SK-N-SH (cell line): ENCODE results near the gene AFMID. TPM values are rescaled to one million over a fixed set of nuclear protein-coding genes. Genes with fewer than 3 reads are reported as not detected.

Experiments
- CTCF ChIA-PET: fragments of 300-600, 350-600 bp; formaldehyde crosslinking; extraction: SDS; loops from one replicate; lab custom pipeline; 2021; lab: Yijun Ruan, JAX
- POLR2A ChIA-PET: fragments of 350-600 bp; sonication (Branson Sonifier 250); formaldehyde crosslinking; extraction: SDS; loops from one replicate; lab custom pipeline; 2020; ENCODE audit warnings: antibody characterized with exemption, inconsistent platforms; lab: Yijun Ruan, JAX
- DNase-seq: peaks from one replicate; pipeline ENCODE4 v3.0.0; 2012
- H2AFZ ChIP-seq: fragments of 200-600 bp; sonication (generic); 2 replicates; pipeline ENCODE4 v1.8.1; 2016; ENCODE audit warnings: antibody characterized with exemption, mild to moderate bottlenecking, low read depth
- H3F3A ChIP-seq: fragments of 200-600 bp; sonication (generic); replicated peaks from 2 replicates; pipeline ENCODE3; 2016; ENCODE audit warnings: antibody characterized with exemption, mild to moderate bottlenecking; ENCODE audit not compliant: insufficient read depth
- H3K27ac ChIP-seq, 2 experiments: fragments of 200-500 bp in 1 of 2; fragments of 200-600 bp in 1 of 2; sonication (Bioruptor generic) in 1 of 2; sonication (generic), shearing (Covaris generic) in 1 of 2; 2 replicates each; pipeline versions ENCODE4 v1.5.1 to v1.6.1; 2014 to 2016; ENCODE audit warnings: low read depth in 2 of 2, inconsistent platforms in 1 of 2, low read length in 1 of 2, mild to moderate bottlenecking in 1 of 2, mixed read lengths in 1 of 2
- H3K27me3 ChIP-seq: fragments of 200-600 bp; sonication (generic), shearing (Covaris generic); 2 replicates; pipeline ENCODE4 v1.6.1; 2016; ENCODE audit warnings: mixed run types; ENCODE audit not compliant: insufficient read depth
- H3K36me3 ChIP-seq, 2 experiments: fragments of 200-500 bp in 1 of 2; fragments of 200-600 bp in 1 of 2; sonication (Bioruptor generic) in 1 of 2; sonication (generic) in 1 of 2; replicated peaks in 1 of 2; 2 replicates each; pipeline versions ENCODE3 to v1.5.1; 2014 to 2016; ENCODE audit warnings: low read length in 1 of 2, mild to moderate bottlenecking in 1 of 2; ENCODE audit not compliant: insufficient read depth in 2 of 2, control insufficient read depth in 1 of 2
- H3K4me1 ChIP-seq, 2 experiments: fragments of 200-500 bp in 1 of 2; fragments of 200-600 bp in 1 of 2; sonication (Bioruptor generic) in 1 of 2; sonication (generic), shearing (Covaris generic) in 1 of 2; 2 replicates each; pipeline versions ENCODE4 v1.5.1 to v1.6.1; 2014 to 2016; ENCODE audit warnings: low read depth in 1 of 2, low read length in 1 of 2, mixed run types in 1 of 2; ENCODE audit not compliant: insufficient read depth in 2 of 2, control insufficient read depth in 1 of 2
- H3K4me2 ChIP-seq: fragments of 200-600 bp; sonication (generic), shearing (Covaris generic); 2 replicates; pipeline ENCODE4 v1.6.1; 2017; ENCODE audit warnings: mixed run types
- H3K4me3 ChIP-seq, 2 experiments: fragments of 200-500 bp in 1 of 2; fragments of 200-600 bp in 1 of 2; sonication (Bioruptor generic) in 1 of 2; sonication (generic), shearing (Covaris generic) in 1 of 2; 2 replicates each; pipeline versions ENCODE4 v1.5.1 to v1.8.1; 2014 to 2016; ENCODE audit warnings: low read depth in 2 of 2, inconsistent platforms in 1 of 2, low read length in 1 of 2, mild to moderate bottlenecking in 1 of 2, mixed read lengths in 1 of 2, moderate library complexity in 1 of 2
- H3K79me2 ChIP-seq: fragments of 200-600 bp; sonication (generic); 2 replicates; pipeline ENCODE4 v1.8.1; 2017; ENCODE audit warnings: mild to moderate bottlenecking; ENCODE audit not compliant: insufficient read depth
- H3K9ac ChIP-seq: fragments of 200-600 bp; sonication (generic); 2 replicates; pipeline ENCODE4 v1.6.1; 2017; ENCODE audit warnings: mixed run types
- H3K9me2 ChIP-seq: fragments of 200-600 bp; sonication (generic); 2 replicates; pipeline ENCODE4 v1.6.1; 2017; ENCODE audit warnings: mixed run types
- H3K9me3 ChIP-seq: fragments of 200-600 bp; sonication (generic); 2 replicates; pipeline ENCODE4 v1.6.1; 2017; ENCODE audit warnings: mixed run types, mild to moderate bottlenecking, moderate library complexity
- H4K20me1 ChIP-seq: fragments of 200-600 bp; sonication (generic); 2 replicates; pipeline ENCODE4 v1.6.1; 2017; ENCODE audit warnings: mild to moderate bottlenecking, mixed run types; ENCODE audit not compliant: insufficient read depth
- ELF1 ChIP-seq: IDR thresholded peaks from 2 replicates; pipeline ENCODE4 v1.4.0; 2012
- FOSL2 ChIP-seq: IDR thresholded peaks from 2 replicates; pipeline ENCODE4 v1.4.0; 2012; ENCODE audit warnings: low read depth, mild to moderate bottlenecking, moderate library complexity, borderline replicate concordance
- FOXJ3 ChIP-seq: sonication (generic); formaldehyde crosslinking; IDR thresholded peaks from 2 replicates; pipeline ENCODE4 v1.5.1; 2020; ENCODE audit warnings: mild to moderate bottlenecking, missing genetic modification reagents
- GABPA ChIP-seq: IDR thresholded peaks from 2 replicates; pipeline ENCODE4 v1.4.0; 2012; ENCODE audit warnings: low read depth, mild to moderate bottlenecking
- IRF3 ChIP-seq: fragments of 150-350 bp; IDR thresholded peaks from 2 replicates; pipeline ENCODE4 v1.6.1; 2016; ENCODE audit warnings: mild to moderate bottlenecking, low read depth, low read length
- JUND ChIP-seq: IDR thresholded peaks from 2 replicates; pipeline ENCODE4 v1.4.0; 2012
- MEF2A ChIP-seq: IDR thresholded peaks from 2 replicates; pipeline ENCODE4 v1.4.0; 2012; ENCODE audit warnings: low read depth, borderline replicate concordance
- NRF1 ChIP-seq: IDR thresholded peaks from 2 replicates; pipeline ENCODE4 v1.6.1; 2012; ENCODE audit warnings: low read depth, mild to moderate bottlenecking, low read length
- RAD21 ChIP-seq: IDR thresholded peaks from 2 replicates; pipeline ENCODE4 v1.6.1; 2012; ENCODE audit warnings: mild to moderate bottlenecking, low read length
- REST ChIP-seq: IDR thresholded peaks from 2 replicates; pipeline ENCODE4 v1.6.1; 2012; ENCODE audit warnings: mild to moderate bottlenecking, low read depth, low read length, moderate library complexity
- SIN3A ChIP-seq: IDR thresholded peaks from 2 replicates; pipeline ENCODE4 v1.6.1; 2012; ENCODE audit warnings: low read depth, mild to moderate bottlenecking, low read length, moderate library complexity, borderline replicate concordance
- SMC3 ChIP-seq: IDR thresholded peaks from 2 replicates; pipeline ENCODE4 v1.6.1; 2012; ENCODE audit warnings: low read depth, low read length, improper control_type of control experiment
- TEAD4 ChIP-seq: IDR thresholded peaks from 2 replicates; pipeline ENCODE4 v1.4.0; 2012; ENCODE audit warnings: mild to moderate bottlenecking, borderline replicate concordance; ENCODE audit not compliant: insufficient read depth
- WGBS: methylation state at CpG from one replicate; pipeline ENCODE4 v1.1.6; 2017; ENCODE audit warnings: low lambda C conversion rate; 5-methylcytosine and 5-hydroxymethylcytosine counted together
- polyA plus RNA-seq, 3 experiments: library from polyadenylated mRNA; depleted of rRNA; stranded (reverse); fragments of >200 nt; gene quantifications; 2 replicates each; pipeline ENCODE4 v1.2.3, GENCODE V29; 2012

The AFMID gene
- polyA plus RNA-seq, 1 of the 3 experiments (the other 2 are of a cell fraction): 44.4 TPM

- TF ChIP-seq REST (no peak), FOXJ3 (CRISPR knock-in tag) (no peak), TEAD4 (no peak), ELF1 (no peak)
Observed at GRCh38 chr17:78183916-78184315, 3.2 kb upstream of the AFMID start (continued).

- Histone ChIP-seq H3F3A (no peaks in the 10 kb centered on the region), H3K27ac (no peak overlapping the region)
- no peak for DNase-seq
- no peak for TF ChIP-seq IRF3
- no peak for TF ChIP-seq GABPA
- no peak for TF ChIP-seq JUND
- TF ChIP-seq TEAD4: no peak
- no peak for TF ChIP-seq REST
- no peak for TF ChIP-seq SMC3
- TF ChIP-seq SIN3A: no peak
- TF ChIP-seq NRF1: no peak
- no peak for TF ChIP-seq FOSL2
- no peak for TF ChIP-seq MEF2A
- no peak for TF ChIP-seq RAD21
- TF ChIP-seq, all 33 proteins: peak for 0
- H3K9me2 ChIP-seq: no peaks in the 10 kb centered on the region
- WGBS: 93% methylated on average over 10 of the region's 10 CpGs
- H3K79me2 ChIP-seq: peaks cover 46% of the 10 kb centered on the region
- H2AFZ ChIP-seq: no peak overlapping the region
- no peak overlapping the region for H3K9ac ChIP-seq
- no peaks in the 10 kb centered on the region for H3K9me3 ChIP-seq
- no peak overlapping the region for H3K4me2 ChIP-seq
- H4K20me1 ChIP-seq: peaks cover 7% of the 10 kb centered on the region; the same call in 1 of the 2 replicates
- CTCF ChIA-PET: interaction anchor here (4.8 to 7.7 kb wide), 3 partner anchors 10 to 71 kb away, joined by 25 to 70 read pairs (median 59); no protein-coding TSS in a partner anchor
- H3K4me1 ChIP-seq: peaks cover 7% of the 10 kb centered on the region in 2 experiments; a peak in 2 of 4 replicates
- no peaks in the 10 kb centered on the region for H3K36me3 ChIP-seq
- POLR2A ChIA-PET: interaction anchor here (0.8 to 1.5 kb wide), 2 partner anchors 9 to 15 kb away, joined by 3 to 4 read pairs; no protein-coding TSS in a partner anchor
- no peak overlapping the region for H3K4me3 ChIP-seq
- H3K27me3 ChIP-seq: no peaks in the 10 kb centered on the region
Observed at GRCh38 chr17:78184351-78184750, 2.8 kb upstream of the AFMID start.
